HG03565 (cell line): ENCODE data around the gene FANCC.

Experiments used
- ATAC-seq: cut with Tn5 transposase; IDR thresholded peaks from one replicate; pipeline ENCODE4 v1.9.1; 2021; ENCODE audit warnings: mild to moderate bottlenecking, moderate library complexity; ENCODE audit not compliant: unreplicated experiment

FANCC gene

GRCh38 chr9:95155220-95155619 is 162.3 kb downstream of the FANCC start:
- ATAC-seq: no peak

GRCh38 chr9:95150903-95151302 is 166.6 kb downstream of the FANCC start:
- ATAC-seq: no peak

- no peak for ATAC-seq
Measured at GRCh38 chr9:95148208-95148520, 169.3 kb downstream of the FANCC start.

- no peak for ATAC-seq
Measured at GRCh38 chr9:95147452-95148207, 169.9 kb downstream of the FANCC start.

GRCh38 chr9:95143591-95144561 is 173.6 kb downstream of the FANCC start:
- no peak for ATAC-seq

GRCh38 chr9:95142728-95143127 is 174.8 kb downstream of the FANCC start:
- ATAC-seq: no peak

GRCh38 chr9:95142315-95142714 is 175.2 kb downstream of the FANCC start:
- ATAC-seq: no peak

GRCh38 chr9:95140821-95141220 is 176.7 kb downstream of the FANCC start:
- no peak for ATAC-seq

GRCh38 chr9:95139126-95139525 is 178.4 kb downstream of the FANCC start:
- no peak for ATAC-seq

- ATAC-seq: no peak
Measured at GRCh38 chr9:95138474-95138873, 179.0 kb downstream of the FANCC start.

- ATAC-seq: no peak
Measured at GRCh38 chr9:95137587-95138145, 179.8 kb downstream of the FANCC start.

- ATAC-seq: no peak
Measured at GRCh38 chr9:95135756-95136155, 181.8 kb downstream of the FANCC start.

GRCh38 chr9:95134457-95134881 is 183.0 kb downstream of the FANCC start:
- ATAC-seq: no peak

GRCh38 chr9:95133325-95133705 is 184.2 kb downstream of the FANCC start:
- no peak for ATAC-seq

- ATAC-seq: no peak
Measured at GRCh38 chr9:95132366-95133324, 184.9 kb downstream of the FANCC start.

GRCh38 chr9:95131023-95131943 is 186.2 kb downstream of the FANCC start:
- no peak for ATAC-seq

- no peak for ATAC-seq
Measured at GRCh38 chr9:95130484-95130883, 187.0 kb downstream of the FANCC start.

- ATAC-seq: no peak
Measured at GRCh38 chr9:95129476-95130291, 187.8 kb downstream of the FANCC start.

GRCh38 chr9:95128177-95128524 is 189.4 kb downstream of the FANCC start:
- no peak for ATAC-seq
